H1 (cell line): ENCODE data around the gene HLA-DPB1. TPM values are rescaled to one million over a fixed set of nuclear protein-coding genes. Genes with fewer than 3 reads are reported as not detected.

Experiments used
- CBX8 ChIP-seq: fragments of 300-800, 300-1000 bp; sonication (generic); IDR thresholded peaks from 2 replicates; pipeline ENCODE4 v1.7.1; 2016; ENCODE audit warnings: low read depth, low read length, borderline replicate concordance
- E2F6 ChIP-seq: IDR thresholded peaks from 2 replicates; pipeline ENCODE4 v1.6.1; 2012; ENCODE audit warnings: inconsistent platforms
- KDM5A ChIP-seq: fragments of 200-600 bp; IDR thresholded peaks from 2 replicates; pipeline ENCODE4 v1.7.1; 2012; ENCODE audit warnings: mild to moderate bottlenecking, low read length, inconsistent platforms, mixed read lengths
- MAX ChIP-seq: IDR thresholded peaks from 2 replicates; pipeline ENCODE4 v1.6.1; 2012; ENCODE audit warnings: inconsistent platforms
- TAF7 ChIP-seq: optimal IDR thresholded peaks from 2 replicates; pipeline ENCODE3; 2011; ENCODE audit warnings: low read depth, mild to moderate bottlenecking, inconsistent platforms, low read length, moderate library complexity, borderline replicate concordance
- ZNF274 ChIP-seq: IDR thresholded peaks from 2 replicates; pipeline ENCODE4 v1.7.0; 2012; ENCODE audit warnings: low read length, borderline replicate concordance; ENCODE audit errors: extremely low read depth
- polyA plus RNA-seq, 7 experiments: library from polyadenylated mRNA; depleted of rRNA in 3 of 7; stranded (reverse) in 5 of 7; unstranded in 2 of 7; fragments of >200 nt in 5 of 7; fragments of 200-250 nt in 2 of 7; gene quantifications; 1 replicate in 5 of 7; 2 replicates in 1 of 7; 4 replicates in 1 of 7; pipeline versions ENCODE4 v1.2.1 to v1.2.3, GENCODE V29; 2011 to 2013; ENCODE audit warnings: missing spikeins in 2 of 7, mixed read lengths in 2 of 7
- total RNA-seq: library from RNA; stranded (reverse); fragmentation: NEBNext Ultra II Directional; extraction: Animal tissue kit (Norgen Biotek cat#: 25700); gene quantifications from 2 replicates; pipeline ENCODE4 v1.2.1, GENCODE V29; 2021
- TF ChIP-seq, protein P1 (sequence below): fragments of 300-600 bp; sonication (generic); IDR thresholded peaks from 2 replicates; pipeline ENCODE4 v1.7.1; 2012; ENCODE audit warnings: low read length, moderate library complexity, mild to moderate bottlenecking, inconsistent platforms; ENCODE audit not compliant: insufficient replicate concordance

Gene HLA-DPB1
- total and polyA plus RNA-seq, 2 of the 8 experiments (the other 6 are each of a cell fraction or from before 2014, with no cell fraction given), result 32.3 to 58.8 TPM

GRCh38 chr6:33120001-33120400, 44.2 kb downstream of the HLA-DPB1 start (continued):
- TF ChIP-seq, protein P1, sequence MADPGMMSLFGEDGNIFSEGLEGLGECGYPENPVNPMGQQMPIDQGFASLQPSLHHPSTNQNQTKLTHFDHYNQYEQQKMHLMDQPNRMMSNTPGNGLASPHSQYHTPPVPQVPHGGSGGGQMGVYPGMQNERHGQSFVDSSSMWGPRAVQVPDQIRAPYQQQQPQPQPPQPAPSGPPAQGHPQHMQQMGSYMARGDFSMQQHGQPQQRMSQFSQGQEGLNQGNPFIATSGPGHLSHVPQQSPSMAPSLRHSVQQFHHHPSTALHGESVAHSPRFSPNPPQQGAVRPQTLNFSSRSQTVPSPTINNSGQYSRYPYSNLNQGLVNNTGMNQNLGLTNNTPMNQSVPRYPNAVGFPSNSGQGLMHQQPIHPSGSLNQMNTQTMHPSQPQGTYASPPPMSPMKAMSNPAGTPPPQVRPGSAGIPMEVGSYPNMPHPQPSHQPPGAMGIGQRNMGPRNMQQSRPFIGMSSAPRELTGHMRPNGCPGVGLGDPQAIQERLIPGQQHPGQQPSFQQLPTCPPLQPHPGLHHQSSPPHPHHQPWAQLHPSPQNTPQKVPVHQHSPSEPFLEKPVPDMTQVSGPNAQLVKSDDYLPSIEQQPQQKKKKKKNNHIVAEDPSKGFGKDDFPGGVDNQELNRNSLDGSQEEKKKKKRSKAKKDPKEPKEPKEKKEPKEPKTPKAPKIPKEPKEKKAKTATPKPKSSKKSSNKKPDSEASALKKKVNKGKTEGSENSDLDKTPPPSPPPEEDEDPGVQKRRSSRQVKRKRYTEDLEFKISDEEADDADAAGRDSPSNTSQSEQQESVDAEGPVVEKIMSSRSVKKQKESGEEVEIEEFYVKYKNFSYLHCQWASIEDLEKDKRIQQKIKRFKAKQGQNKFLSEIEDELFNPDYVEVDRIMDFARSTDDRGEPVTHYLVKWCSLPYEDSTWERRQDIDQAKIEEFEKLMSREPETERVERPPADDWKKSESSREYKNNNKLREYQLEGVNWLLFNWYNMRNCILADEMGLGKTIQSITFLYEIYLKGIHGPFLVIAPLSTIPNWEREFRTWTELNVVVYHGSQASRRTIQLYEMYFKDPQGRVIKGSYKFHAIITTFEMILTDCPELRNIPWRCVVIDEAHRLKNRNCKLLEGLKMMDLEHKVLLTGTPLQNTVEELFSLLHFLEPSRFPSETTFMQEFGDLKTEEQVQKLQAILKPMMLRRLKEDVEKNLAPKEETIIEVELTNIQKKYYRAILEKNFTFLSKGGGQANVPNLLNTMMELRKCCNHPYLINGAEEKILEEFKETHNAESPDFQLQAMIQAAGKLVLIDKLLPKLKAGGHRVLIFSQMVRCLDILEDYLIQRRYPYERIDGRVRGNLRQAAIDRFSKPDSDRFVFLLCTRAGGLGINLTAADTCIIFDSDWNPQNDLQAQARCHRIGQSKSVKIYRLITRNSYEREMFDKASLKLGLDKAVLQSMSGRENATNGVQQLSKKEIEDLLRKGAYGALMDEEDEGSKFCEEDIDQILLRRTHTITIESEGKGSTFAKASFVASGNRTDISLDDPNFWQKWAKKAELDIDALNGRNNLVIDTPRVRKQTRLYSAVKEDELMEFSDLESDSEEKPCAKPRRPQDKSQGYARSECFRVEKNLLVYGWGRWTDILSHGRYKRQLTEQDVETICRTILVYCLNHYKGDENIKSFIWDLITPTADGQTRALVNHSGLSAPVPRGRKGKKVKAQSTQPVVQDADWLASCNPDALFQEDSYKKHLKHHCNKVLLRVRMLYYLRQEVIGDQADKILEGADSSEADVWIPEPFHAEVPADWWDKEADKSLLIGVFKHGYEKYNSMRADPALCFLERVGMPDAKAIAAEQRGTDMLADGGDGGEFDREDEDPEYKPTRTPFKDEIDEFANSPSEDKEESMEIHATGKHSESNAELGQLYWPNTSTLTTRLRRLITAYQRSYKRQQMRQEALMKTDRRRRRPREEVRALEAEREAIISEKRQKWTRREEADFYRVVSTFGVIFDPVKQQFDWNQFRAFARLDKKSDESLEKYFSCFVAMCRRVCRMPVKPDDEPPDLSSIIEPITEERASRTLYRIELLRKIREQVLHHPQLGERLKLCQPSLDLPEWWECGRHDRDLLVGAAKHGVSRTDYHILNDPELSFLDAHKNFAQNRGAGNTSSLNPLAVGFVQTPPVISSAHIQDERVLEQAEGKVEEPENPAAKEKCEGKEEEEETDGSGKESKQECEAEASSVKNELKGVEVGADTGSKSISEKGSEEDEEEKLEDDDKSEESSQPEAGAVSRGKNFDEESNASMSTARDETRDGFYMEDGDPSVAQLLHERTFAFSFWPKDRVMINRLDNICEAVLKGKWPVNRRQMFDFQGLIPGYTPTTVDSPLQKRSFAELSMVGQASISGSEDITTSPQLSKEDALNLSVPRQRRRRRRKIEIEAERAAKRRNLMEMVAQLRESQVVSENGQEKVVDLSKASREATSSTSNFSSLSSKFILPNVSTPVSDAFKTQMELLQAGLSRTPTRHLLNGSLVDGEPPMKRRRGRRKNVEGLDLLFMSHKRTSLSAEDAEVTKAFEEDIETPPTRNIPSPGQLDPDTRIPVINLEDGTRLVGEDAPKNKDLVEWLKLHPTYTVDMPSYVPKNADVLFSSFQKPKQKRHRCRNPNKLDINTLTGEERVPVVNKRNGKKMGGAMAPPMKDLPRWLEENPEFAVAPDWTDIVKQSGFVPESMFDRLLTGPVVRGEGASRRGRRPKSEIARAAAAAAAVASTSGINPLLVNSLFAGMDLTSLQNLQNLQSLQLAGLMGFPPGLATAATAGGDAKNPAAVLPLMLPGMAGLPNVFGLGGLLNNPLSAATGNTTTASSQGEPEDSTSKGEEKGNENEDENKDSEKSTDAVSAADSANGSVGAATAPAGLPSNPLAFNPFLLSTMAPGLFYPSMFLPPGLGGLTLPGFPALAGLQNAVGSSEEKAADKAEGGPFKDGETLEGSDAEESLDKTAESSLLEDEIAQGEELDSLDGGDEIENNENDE, result no peak
- no peak for TF ChIP-seq ZNF274
- TF ChIP-seq CBX8, result no peak
- TF ChIP-seq E2F6, result no peak
- no peak for TF ChIP-seq TAF7
- no peak for TF ChIP-seq KDM5A
- no peak for TF ChIP-seq MAX
